ENCODE measurements around the gene DCLK1. TPM values are rescaled to one million over a fixed set of nuclear protein-coding genes. Genes with fewer than 3 reads are reported as not detected.
"Not testable (repeated sequence)": the region's sequence is repeated elsewhere in the genome, so short reads cannot be mapped to it uniquely, and the experiment has no call there.

The DCLK1 gene
- total RNA-seq, 1 experiment from 2014 or later, result 0.24 TPM

DNA sequence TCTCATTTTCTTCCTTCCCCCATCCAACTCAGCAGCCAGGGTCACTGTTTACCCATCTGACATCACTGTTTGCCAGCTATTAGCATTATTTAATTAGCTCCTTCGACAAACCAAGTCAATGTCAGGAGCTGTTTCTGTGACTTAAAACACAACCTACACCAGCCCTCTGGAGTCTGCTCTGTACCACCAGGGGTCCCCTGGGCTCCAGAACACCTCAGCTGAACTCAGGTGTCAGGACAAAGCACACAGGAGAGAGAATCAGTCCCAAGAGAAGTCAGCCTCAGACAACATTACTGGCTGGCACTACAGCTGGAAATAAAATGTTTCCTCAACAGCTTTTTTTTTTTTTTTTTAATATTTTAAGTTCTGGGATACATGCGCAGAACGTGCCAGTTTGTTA, 45.1 kb downstream of the DCLK1 start:
- DNase-seq (ENCODE audit: low read depth), result no peak

DNA sequence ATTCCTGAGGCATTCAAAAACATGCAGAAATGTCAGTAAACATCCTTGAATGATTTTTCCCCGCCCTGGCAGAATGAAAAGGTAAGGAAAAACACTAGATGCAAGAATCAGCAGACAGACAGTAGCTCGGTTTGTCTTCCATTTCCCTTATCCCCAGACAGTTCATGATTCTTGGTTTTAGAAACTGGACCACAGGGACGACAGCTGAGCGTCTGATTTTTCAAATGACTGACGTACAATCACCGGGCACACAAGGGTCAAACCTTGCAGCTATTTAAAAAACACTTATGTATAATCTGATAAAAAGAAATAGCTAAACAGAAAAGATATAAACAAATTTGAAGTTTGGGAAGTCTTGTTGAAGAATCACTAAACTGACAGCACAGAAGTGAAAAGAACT, 47.1 kb downstream of the DCLK1 start:
- DNase-seq (ENCODE audit: low read depth), result no peak

DNA sequence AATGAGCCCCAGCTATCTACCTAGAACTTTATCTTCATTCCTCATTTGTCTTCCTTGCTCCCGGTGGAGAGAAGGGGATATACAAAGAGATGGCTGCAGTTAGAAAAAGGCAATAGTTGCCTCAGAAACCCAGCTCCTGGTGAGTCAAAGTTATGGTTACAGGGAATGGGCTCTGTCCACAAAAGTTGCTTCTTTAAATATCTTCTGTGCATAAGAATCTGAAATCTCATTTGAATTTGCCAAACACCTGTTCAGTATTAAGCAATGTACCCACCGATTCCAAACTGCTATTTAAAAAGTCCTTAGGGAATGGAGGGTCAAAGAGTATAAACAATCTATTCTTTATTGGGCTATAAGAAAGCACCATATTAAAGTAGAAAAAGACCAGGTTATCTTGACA, 48.4 kb downstream of the DCLK1 start:
- DNase-seq (ENCODE audit: low read depth), result no peak

DNA sequence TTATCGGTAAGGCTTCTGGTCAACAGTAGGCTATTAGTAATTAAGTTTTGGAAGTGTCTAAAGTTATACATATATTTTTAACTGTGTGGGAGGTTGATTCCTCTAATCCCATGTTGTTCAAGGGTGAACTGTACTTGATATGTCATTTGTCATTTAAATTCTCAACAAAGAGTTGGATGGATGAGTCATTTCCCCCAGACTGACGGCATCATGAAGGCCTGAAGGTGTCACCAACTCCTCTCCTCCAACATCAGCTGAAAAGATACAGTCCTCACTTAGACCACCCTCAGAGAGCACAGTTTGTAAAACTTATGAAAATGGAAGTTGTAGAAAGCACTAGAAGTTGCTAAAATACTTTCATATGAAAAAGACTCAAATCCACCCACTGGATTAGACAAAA, 48.8 kb downstream of the DCLK1 start:
- DNase-seq (ENCODE audit: low read depth), result no peak

DNA sequence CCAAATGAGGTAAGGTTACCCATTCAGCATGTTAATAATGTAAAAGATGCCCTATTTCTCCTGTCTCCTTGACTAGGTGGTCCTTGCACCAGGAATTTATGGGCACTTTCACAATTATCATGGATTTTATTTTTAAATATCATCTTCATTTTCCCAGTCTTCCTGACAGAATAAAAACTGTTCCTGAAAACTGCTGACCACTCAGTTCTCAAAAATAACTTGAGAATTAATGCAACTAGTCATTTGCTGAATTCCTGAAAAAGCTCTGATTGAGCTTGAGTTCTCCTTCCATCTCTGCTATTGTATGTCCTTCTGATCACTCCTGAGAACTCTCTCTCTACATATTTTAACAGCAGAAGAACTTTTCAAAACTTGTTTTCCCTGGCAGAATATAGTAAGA, 55.0 kb downstream of the DCLK1 start:
- no peak for DNase-seq (ENCODE audit: low read depth)

DNA sequence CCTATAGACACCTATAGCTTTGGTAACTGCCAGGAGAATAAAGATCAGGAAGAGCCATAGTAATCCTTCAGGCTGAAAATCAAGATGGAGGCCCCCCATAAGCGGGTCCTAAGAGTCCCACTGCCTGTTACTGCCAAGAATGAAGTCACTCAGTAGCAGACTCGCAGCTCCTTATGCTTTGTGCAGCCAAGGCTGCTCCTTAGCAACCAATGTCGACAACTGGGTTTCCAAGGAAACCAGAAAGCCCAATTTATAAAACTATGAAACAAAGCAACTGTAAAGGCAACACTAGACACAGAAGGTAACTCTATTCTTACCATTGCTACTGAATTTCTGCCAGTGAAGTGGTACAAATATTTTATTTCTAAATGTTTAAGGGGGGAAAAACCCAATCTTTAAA, 56.5 kb downstream of the DCLK1 start:
- no peak for DNase-seq (ENCODE audit: low read depth)

DNA sequence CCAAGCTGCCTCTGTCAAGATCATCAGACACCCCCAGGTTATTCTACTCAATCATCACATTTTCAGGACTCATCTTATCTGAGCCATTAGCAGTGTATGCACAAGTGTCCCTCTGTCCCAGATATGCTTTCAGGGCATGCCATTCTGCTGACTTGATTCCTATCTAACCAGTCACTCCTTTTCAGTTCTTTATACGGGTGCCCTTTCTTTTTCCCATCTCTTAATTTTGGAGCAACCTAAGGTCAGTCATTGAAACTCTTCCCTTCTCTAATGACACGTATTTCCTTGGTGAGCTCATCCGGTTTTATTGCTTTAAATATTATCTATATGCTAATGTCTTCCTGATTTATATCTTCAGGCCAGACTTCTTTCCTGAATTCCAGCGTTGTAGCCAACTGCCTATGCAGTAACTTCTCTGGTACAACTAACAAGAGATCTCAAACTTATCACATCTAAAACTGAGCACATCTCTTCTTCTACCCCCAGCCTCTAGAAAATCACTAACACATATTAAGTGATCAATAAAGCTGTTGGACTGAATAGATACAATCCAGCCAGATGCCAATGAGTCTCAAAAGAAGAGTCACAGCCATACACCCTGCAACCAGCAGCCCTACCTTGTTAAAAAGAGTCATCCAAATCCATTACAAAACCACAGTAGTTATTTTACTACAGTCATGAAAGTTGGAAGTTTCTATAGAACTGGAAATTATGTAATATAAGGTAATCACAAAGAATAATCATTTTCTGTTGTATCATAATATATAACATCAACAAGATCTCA, 58.8 kb downstream of the DCLK1 start:
- DNase-seq (ENCODE audit: low read depth), result no peak

DNA sequence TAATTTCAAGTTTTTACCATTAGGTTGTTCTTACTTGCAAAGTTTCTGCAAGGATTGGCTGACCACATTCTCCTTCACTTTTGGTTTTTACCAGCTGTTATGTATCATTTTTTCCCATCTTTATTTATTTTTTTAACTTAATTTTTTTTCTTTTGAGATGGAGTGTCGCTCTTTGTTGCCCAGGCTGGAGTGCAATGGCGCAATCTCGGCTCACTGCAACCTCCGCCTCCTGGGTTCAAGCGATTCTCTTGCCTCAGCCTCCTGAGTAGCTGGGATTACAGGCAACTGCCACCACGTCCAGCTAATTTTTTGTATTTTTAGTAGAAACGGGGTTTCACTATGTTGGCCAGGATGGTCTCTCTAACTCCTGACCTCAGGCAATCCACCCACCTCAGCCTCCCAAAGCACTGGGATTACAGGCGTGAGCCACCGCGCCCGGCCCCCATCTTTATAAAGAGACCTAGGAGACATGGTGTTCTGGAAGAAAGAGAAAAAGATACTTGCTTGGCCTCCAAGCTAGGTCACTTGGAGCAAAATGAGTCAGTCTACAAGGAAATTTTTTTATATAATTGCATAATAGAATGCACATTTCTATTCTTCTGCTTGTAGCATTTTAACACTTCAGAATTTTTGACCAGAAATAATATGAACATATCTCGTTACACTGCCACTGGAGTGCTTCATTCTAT, 60.5 kb downstream of the DCLK1 start:
- DNase-seq (ENCODE audit: low read depth), result not testable (repeated sequence)

DNA sequence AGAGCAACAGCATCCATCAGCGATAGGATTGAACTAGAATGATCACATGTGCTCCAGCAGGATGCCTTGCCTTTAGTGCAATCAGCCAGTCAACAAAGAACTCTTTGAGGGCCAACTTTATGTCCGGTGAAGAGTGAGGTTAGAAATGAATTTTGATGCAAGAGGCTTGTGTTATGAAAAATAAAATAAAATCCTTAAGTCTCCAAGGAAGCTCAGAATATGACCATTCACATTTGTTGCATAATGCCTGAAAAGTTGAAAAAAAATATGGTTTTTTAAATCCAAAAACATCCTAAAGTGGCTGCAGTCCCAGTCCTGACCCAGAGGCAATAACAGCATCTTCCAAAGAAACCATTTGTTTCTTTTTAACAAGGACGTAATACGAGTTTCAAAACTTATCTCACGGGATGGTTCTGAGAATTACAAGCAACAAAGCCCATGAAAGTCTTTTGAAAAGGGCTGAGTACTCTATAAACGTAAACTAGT, 61.3 kb downstream of the DCLK1 start:
- no peak for DNase-seq (ENCODE audit: low read depth)

DNA sequence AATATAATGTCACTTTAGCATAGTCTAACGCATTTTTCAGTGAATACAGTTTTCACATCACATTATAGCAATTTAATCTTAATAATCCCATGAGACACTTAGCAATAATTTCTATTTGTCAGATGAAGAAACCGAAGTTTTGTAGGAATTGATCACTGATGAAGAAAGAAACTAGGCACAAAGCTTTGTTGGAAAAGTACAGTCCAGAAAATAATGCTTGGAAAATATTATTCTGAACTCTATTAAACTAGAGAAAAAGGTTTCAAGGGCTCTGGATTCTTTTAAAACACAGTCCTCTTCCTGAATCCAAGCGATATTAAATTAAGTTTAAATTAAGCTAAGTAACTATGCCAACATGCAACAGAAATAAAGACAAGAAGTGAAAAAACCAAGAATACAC, 62.2 kb downstream of the DCLK1 start:
- DNase-seq (ENCODE audit: low read depth), result no peak

DNA sequence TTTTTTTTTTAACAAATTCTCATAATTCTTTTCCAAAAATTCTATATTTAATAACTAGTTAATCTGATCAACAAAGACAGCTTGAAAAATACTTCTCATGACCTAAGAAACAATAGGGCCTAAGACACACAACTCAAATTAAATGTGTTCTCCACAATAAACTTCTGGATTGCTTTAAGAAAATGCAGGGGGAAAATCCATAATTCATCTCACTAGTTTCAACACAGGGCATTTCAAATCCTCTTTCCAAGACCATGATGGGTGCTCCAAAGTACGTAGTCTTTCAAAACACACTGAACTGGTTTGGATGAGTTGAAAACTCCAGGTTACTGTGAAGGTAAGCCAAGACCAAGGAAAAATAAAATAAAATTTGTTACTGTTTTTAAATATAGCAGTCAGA, 62.6 kb downstream of the DCLK1 start:
- DNase-seq (ENCODE audit: low read depth), result no peak

DNA sequence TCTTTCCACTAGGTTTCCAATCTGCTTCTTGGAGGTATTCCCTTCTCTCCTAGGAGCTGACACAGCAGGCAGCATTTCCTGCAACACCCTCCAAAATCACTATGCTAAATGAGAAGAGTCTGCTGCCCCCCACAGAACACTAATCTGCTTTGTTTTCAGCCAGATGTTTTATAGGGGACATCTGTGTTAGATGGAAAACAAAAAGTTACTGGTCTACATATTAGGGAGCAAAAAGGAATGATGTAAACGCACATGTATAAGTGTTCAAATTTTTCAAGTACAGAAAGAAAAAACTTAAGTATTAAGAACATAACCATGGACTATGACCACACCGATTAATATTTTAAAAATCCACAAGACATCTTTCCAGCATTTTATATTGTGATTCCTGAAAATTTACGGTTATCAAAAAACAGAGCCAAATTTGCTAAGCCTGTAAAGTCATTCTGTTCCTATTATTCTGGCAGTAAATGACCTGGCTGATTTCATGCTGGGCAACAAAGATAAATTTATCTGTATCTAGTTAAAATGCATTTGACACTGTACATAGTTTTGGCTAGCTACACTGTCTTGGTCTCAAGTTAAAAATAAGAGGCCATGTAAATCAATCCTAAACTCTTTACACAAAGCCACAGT, 63.3 kb downstream of the DCLK1 start:
- no peak for DNase-seq (ENCODE audit: low read depth)

DNA sequence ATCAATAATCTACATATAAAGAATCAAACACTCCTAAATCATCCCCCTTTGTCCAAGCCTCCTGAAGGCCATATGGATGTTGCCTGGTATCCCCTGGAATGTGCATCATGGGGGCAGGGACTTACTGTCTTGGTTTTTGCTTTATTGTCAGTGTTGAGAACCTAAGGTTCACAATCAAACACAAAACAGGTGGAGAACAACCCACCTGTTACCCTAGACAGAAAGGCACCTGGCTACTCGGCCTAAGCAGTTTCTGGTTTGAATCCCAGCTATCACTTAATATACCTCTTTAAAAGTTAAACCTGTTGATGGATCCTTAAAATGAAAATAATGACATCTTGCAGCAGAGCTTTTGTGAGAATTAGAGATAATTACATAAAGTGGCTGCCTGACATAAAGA, 68.9 kb downstream of the DCLK1 start:
- DNase-seq (ENCODE audit: low read depth), result no peak

DNA sequence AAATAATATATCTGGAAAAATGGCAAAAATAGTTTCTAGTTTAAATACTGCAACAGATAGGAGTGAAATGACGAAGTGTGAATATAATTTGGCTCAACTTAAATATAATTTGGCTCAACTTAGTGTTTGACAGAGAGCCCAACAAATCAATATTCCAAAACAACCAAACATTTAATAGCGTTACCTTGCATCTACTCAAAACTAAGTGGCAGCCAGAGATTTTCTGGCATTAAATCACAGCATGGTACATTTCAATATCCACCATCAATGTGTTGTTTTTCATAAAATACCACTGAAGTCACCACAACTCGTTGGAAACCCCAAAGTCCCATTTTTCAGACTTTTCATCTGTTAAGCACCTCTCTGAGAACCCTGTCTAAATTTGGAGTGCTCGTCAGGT, 69.6 kb downstream of the DCLK1 start:
- no peak for DNase-seq (ENCODE audit: low read depth)

DNA sequence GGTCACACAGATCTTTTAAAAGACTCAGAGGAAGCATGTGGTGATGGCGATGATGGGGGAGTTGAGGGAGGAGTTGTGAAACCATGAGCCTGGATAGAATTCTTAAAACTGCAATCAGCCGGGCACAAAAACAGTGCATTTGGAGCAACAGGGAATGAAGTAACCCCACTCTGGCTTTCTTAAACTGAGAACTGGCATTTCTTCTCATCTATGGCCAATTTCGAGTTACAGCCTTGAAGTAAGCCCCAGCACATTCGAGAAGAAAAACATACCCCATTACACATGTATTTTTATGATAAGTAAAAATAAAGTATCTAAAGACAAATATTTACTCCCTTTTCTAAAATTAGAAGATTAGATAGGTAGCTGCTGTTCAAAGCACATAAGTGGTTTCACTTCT, 70.1 kb downstream of the DCLK1 start:
- DNase-seq (ENCODE audit: low read depth), result no peak

DNA sequence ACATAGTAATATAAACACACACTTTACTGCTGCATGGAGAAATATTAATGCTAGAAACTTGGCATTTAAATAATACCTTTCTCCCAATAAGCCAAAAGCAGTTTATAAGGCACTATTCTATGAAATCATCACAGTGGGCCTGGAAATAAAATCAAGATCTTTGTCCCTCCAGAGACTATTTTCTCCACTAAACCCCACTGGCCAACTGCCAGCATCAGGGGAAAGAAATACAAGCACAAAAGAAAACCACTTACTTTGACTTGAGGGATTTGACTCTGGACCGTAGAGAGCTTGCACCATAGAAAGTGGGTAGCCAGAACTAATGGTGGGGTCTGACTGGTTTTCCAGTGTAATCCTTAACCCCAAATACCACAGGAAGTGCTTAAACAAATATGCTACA, 71.9 kb downstream of the DCLK1 start:
- no peak for DNase-seq (ENCODE audit: low read depth)

DNA sequence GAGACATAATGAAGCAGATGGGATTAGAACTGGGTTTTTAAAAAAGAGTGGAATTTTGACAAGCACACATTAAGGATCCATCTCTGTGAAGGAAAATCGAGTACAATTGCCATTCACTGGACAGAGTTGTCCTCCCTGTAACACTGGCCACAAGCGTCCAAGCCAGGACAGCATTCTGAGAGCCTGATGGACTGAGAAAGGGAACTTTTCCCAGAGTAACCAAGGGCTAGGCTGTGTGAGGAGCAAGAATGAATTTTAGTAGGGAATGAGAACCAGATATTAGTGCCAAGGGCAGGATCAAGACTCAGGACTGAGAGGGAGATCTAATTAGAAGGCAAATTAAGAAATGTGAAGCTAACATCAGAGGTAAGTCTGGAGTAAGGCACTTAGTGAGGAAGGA, 73.1 kb downstream of the DCLK1 start:
- no peak for DNase-seq (ENCODE audit: low read depth)

DNA sequence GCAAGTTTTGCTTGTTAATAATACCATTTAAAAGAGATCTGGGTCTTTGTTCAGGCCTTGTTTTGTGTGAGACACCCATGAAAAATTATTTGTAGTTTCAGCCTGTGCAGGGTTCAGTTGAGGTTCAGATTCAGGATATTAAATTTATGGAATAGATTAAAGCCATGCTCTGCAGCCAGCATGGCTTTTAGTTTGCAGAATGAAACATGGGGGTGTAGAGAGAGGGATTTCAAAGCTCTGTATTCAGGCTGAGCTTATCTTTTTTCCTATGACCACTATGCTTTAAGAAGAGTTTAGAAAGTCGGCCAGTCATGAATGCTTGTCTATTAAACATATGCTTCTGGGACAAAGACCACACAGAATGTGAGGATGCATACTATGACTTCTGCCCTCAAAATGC, 73.6 kb downstream of the DCLK1 start:
- DNase-seq (ENCODE audit: low read depth), result no peak

DNA sequence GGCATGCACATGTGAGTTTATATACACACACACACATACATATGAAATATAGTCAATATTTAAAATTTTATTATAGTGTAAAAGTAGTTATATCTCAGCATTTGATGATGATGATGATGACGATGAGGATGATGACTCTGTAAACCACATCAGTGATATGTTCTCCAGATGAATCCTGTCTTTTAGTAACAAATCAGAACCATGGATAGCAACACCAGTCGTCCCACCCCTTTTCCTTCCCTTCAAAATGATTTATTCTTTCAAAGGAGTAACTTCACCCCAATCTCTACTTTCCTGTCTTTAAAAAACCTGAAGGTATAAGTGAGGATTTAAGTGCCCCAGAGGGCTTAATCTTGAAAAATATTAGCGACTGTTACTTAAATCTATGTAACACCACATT, 74.1 kb downstream of the DCLK1 start:
- no peak for DNase-seq (ENCODE audit: low read depth)

DNA sequence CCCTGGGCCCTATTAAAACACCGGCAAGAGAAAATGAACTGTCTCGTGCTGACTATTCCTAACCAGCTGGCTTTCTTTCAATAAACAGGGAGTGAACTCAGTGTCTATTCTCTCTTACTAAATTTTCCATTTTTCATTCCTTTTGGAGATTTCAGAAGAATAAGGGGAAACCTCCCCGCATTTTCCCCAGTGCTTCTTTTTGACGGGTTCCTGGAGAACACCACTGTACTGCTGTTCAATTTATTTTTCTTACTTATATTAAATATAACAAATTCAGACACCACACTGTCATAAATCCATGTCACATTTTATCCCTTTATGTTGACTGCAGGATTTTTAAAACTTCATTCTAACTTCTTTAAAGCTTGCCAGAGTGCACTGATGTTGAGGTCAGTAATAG, 75.8 kb downstream of the DCLK1 start:
- DNase-seq (ENCODE audit: low read depth), result no peak

DNA sequence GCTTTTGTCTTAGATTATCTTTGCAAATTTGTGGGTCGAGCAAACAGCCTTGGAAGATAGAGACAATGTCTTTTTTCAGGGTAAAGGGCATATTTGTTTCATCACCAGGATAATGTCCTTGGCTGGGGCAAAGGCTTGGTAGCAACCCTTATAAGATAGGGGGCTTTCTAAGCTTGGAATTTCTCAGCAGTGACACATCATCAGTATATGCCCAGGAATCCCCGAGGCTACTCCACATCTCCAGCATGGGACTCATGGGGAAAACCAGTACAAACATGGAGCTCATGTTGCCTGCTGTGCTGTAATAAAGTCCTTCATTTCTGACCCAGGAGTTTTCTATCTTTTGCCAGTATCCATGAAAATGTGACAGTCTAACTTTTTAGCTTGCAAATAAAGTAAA, 77.1 kb downstream of the DCLK1 start:
- no peak for DNase-seq (ENCODE audit: low read depth)

DNA sequence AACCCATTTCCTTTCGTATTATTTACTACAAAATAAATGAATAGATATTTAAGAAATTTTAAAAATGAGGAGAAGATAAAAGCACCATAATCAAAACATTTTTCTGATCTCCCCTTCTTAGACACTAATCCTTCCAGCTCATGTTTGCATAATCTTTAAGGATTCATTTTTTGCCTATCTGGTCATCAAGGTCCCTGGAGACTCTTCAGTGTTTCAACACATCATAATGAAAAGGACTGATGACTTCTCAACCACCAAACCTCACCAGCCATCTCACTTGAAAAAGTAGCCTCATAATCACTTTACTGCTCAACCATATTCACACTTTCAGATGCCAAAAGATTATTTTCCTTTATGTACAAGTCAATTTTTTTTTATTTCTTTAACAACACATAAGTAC, 80.1 kb downstream of the DCLK1 start:
- no peak for DNase-seq (ENCODE audit: low read depth)

DNA sequence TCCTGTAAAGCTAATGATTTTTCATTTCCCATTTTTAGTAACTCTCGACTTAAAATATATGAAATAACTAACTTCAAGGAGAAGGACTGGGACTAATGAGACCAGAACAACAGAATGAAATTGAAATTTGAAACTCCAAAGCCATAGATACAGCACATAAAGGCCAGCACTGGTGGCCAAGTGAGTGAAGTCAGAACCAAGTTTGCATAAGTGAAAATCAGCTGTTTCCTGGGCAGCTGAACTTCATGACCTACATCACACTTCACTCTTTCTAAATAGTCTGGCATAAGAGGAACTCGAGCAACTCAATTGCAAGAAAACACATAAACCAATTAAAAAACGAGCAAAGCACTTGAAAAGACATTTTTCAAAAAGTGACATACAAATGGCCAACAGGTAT, 84.5 kb downstream of the DCLK1 start:
- no peak for DNase-seq (ENCODE audit: low read depth)

Measured in RPMI7951 (cell line).